ENCODE measurements around the gene TMCO4.

- TF ChIP-seq POLR2A (IDR thresholded peaks at IDR 0.05) = no peak
- TF ChIP-seq CTCF (IDR thresholded peaks at IDR 0.05) = no peak
These were observed 120.7 kb downstream of the TMCO4 start for GRCh38 chr1:19678931-19679453.

Measured in transverse colon (tissue), 3 donors.